ENCODE data around the gene DCLK2.

DNA sequence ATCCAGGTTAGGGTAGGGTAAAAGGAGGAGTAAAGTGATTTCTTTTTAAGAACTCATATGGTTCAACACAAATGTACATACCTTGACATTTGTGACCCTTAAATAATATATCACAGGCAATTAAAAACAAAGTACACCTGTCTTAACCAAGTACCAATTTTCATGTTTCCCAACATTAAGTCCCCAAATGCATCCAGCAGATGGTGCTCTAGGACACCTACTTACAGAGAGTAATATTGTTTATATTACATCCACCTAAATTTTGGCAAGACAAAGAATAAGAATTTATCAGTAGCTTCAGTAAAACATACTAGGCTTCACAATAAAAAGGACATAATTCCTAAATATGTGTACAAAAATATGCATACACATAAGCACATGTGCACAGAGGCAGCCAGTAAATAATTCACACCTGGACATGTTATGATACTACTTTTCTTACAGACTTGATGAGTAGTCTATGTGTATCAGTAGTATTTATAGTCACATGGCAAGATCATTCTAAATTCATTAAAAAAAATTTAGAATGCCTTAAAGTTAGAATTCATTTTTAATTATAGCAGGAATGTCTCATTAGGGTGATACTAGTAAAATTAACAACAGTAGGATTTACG is 219.7 kb downstream of the DCLK2 start:
- TF ChIP-seq POLR2A (IDR thresholded peaks at IDR 0.05), result no peak
- TF ChIP-seq, protein P1, sequence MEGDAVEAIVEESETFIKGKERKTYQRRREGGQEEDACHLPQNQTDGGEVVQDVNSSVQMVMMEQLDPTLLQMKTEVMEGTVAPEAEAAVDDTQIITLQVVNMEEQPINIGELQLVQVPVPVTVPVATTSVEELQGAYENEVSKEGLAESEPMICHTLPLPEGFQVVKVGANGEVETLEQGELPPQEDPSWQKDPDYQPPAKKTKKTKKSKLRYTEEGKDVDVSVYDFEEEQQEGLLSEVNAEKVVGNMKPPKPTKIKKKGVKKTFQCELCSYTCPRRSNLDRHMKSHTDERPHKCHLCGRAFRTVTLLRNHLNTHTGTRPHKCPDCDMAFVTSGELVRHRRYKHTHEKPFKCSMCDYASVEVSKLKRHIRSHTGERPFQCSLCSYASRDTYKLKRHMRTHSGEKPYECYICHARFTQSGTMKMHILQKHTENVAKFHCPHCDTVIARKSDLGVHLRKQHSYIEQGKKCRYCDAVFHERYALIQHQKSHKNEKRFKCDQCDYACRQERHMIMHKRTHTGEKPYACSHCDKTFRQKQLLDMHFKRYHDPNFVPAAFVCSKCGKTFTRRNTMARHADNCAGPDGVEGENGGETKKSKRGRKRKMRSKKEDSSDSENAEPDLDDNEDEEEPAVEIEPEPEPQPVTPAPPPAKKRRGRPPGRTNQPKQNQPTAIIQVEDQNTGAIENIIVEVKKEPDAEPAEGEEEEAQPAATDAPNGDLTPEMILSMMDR (IDR thresholded peaks at IDR 0.05), result peak; percentile 64 to 68 (median 66)

Data from right lobe of liver (tissue), 4 donors.